ENCODE measurements around the gene NME3.

NME3 gene

DNA sequence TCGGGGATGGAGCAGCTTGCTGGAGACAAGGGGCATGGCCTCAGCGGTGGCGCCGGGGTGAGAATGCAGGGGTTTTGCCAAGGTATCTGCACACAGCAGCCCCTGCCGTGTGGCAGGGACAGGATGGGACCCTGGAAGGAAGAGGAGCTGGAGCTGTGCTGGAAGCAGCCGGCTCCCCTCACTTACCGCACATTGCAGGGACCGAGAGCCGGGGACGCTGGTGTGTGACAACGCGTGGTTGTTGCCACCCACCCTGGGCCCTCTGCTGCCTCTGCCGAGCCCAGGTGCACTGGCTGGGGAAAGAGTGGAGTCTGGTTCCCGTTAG lies 14.5 kb upstream of the NME3 start:
- DNase-seq (ENCODE audit: low read depth): no peak
- no peak overlapping the region for H3K4me3 ChIP-seq (ENCODE audit: low read length)
- TF ChIP-seq, protein P1, sequence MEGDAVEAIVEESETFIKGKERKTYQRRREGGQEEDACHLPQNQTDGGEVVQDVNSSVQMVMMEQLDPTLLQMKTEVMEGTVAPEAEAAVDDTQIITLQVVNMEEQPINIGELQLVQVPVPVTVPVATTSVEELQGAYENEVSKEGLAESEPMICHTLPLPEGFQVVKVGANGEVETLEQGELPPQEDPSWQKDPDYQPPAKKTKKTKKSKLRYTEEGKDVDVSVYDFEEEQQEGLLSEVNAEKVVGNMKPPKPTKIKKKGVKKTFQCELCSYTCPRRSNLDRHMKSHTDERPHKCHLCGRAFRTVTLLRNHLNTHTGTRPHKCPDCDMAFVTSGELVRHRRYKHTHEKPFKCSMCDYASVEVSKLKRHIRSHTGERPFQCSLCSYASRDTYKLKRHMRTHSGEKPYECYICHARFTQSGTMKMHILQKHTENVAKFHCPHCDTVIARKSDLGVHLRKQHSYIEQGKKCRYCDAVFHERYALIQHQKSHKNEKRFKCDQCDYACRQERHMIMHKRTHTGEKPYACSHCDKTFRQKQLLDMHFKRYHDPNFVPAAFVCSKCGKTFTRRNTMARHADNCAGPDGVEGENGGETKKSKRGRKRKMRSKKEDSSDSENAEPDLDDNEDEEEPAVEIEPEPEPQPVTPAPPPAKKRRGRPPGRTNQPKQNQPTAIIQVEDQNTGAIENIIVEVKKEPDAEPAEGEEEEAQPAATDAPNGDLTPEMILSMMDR (conservative IDR thresholded peaks at IDR 0.05; ENCODE audit: low read depth, low read length): no peak

DNA sequence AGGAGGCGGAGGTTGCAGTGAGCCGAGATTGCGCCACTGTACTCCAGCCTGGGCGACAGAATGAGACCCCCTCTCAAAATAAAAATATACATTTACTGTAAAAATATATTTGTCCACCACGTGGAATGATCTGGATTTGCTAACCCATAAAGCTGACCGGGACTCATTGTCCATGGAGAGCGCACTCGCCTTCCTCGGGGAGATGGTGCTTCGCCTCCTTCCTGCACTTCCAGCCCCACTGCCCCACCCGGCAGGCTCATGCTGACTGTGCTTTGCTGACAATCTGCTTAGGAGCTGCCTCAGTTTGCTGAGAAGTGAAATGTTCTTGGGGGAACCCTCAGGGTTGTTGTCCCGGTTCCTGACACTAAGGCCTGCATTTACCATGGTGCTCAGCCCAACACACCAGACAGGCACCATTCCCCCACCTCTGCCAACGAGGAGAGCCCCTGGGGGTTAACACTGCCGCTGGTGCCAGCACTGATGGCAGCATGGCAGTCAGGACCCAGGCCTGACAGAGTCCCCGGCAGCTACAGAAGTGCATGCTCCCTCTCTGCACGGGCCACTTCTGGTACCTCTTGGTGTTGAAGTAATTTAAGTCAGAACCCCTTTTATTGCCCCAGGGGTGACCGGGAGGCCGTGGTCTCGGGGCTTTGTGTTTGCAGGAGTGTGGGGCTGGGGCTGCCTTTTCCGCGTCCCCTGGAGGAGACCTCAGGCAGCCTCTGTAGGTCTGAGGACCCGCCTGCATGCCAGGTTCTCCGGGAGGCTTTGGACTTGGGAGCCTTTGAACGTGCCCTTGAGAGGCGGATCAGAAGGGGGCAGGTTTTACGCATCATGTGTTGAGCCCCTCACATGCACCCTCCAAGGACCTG lies 13.9 kb upstream of the NME3 start:
- no peak for DNase-seq (ENCODE audit: low read depth)
- TF ChIP-seq, protein P1 (conservative IDR thresholded peaks at IDR 0.05; ENCODE audit: low read depth, low read length): no peak
- H3K4me3 ChIP-seq (ENCODE audit: low read length): no peak overlapping the region

DNA sequence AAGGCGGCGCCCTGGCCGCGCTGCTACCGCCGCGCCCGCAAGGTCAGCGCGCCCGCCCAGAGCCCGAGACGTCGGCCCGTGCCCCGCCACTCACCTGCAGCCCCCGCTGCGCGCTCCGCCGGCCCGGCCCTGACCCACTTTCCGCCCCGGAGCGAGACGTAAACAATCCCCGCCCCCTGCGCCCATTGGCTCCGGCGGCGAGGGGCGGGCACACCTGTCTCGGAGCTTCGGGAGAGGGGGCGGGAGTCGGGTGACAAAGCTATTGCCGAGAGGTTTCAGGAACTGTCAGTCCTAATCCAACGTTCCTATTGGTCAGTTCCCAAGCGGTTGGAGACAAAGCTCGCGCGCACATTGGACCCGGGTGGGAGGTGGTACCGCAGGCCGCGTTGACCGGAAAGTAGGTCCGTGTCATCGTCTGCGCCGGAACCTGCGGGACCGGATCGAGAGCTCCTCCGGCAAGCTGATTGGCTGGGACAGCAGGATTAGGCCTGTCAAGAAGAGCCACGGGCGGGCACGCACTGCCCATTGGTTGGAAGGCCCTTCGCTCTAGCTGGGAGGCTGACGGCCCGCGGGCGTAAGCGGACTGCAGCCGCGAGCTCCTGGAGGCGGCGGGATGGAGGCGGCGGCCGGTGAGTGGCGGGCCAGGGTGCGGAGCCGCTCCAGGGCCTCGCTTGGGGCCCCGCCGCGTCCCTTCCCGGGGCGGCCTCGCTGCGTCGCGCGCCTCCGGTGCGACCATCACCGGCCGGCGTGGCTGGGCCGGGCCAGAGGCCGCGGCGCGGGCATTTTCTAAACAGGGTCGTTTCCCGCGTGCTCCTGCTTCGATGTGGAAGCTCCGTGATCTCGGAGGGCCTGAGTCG lies 11.3 kb upstream of the NME3 start, which contains the start of the genes NUBP2 and SPSB3:
TSS of gene NUBP2 (plus strand) at position 553 of the 857 bp plus-strand sequence. CDS start at position 614, 61 bp downstream.
TSS of gene SPSB3 (minus strand) at position 164 of the 857 bp plus-strand sequence. CDS start 1,088 bp downstream, outside the sequence.
- TF ChIP-seq, protein P1 (conservative IDR thresholded peaks at IDR 0.05; ENCODE audit: low read depth, low read length): no peak
- peak within 1 kb of the TSS; percentile 89 for H3K4me3 ChIP-seq (ENCODE audit: low read length)
- DNase-seq (ENCODE audit: low read depth): peak; percentile 100

DNA sequence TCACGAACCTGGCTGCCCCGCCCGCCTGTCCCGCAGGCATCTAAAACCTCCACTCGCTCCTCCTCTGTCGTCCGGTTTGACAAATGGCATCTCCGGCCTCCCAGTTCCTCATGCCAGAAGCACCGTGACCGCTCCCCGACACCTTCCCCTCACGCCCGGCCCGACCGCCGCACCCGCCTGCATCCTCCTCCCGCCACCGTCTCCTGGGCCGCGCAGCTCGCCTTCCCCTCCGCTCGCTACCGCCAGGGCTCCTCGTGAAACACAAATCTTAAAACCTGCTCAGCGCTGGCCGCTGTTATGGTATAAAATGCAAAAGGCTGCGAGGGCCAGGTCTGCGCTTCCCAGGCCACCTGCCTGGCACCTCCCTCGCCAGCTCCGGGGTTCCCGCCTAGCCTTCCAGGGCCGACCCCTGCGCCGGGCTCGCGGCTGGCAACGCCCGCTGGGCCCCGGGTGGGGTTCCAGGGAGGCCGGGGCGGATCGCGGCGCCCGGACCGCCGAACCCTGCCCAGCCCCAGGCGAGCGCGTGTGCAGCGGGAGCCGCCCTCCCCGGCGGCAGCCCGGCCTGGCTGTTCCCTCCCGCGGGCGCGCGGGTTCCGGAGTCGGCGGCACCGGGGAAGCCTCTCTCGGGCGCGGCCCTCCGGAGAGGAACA lies 10.5 kb upstream of the NME3 start:
- H3K4me3 ChIP-seq (ENCODE audit: low read length): peak overlapping the region; percentile 89
- TF ChIP-seq, protein P1 (conservative IDR thresholded peaks at IDR 0.05; ENCODE audit: low read depth, low read length): peak; percentile 12
- no peak for DNase-seq (ENCODE audit: low read depth)

DNA sequence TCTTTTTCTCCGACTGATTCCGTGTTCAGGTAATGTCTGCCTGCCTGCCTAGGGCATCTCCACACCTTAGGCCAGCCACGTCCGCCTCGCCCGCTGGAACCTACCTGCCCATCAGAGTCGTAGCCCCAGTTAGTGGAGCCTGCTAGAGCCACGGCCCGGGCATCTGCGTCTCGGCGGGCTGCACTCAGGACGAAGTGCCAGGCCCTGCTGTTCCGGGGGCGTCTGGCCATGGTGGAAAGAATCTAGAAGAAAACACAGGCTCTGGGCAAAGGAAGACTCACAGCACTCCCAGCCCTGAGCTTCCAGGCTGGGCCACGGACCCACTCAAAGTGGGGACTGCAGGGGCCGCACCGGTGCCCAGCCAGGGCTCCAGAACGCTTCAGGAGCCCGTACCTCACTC lies 9.9 kb upstream of the NME3 start:
- TF ChIP-seq, protein P1 (conservative IDR thresholded peaks at IDR 0.05; ENCODE audit: low read depth, low read length): no peak
- no peak for DNase-seq (ENCODE audit: low read depth)
- H3K4me3 ChIP-seq (ENCODE audit: low read length): peak overlapping the region; percentile 89

DNA sequence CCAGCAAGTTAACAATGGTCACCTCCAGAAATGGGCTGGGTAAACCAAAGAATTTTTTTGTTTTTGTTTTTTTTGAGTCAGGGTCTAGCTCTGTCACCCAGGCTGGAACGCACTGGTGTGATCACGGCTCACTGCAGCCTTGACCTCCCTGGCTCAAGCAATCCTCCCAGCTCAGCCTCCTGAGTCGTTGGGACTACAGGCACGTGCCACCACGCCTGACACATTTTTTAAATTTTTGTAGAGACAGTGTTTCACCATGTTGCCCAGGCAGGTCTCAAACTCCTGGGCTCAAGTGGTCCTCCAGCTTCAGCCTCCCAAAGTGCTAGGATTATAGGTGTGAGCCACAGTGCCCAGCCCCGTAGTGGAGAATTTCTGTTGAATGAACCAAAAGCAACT lies 9.3 kb upstream of the NME3 start:
- DNase-seq (ENCODE audit: low read depth): no peak
- H3K4me3 ChIP-seq (ENCODE audit: low read length): no peak overlapping the region
- TF ChIP-seq, protein P1 (conservative IDR thresholded peaks at IDR 0.05; ENCODE audit: low read depth, low read length): no peak

Data from retinal pigment epithelial cell (primary cell).